Hepatocyte (in vitro differentiated cells): ENCODE data around the gene LINC00237. TPM values are rescaled to one million over a fixed set of nuclear protein-coding genes. Genes with fewer than 3 reads are reported as not detected.

Experiments
- DNase-seq: peaks from one replicate; pipeline ENCODE4 v3.0.0-alpha.2; 2016; ENCODE audit warnings: low spot score
- H2AFZ ChIP-seq: fragments of 200-600 bp; sonication (generic); 2 replicates; pipeline ENCODE4 v1.6.0; 2016; ENCODE audit warnings: antibody characterized with exemption, mild to moderate bottlenecking
- H3K27ac ChIP-seq: fragments of 200-600 bp; sonication (generic); 2 replicates; pipeline ENCODE4 v1.5.1; 2016; ENCODE audit warnings: mild to moderate bottlenecking
- H3K27me3 ChIP-seq: fragments of 200-600 bp; sonication (generic); 2 replicates; pipeline ENCODE4 v1.6.1; 2016
- H3K36me3 ChIP-seq: fragments of 200-600 bp; sonication (generic); replicated peaks from 2 replicates; pipeline ENCODE4 v1.5.1; 2016; ENCODE audit warnings: low read depth; ENCODE audit not compliant: insufficient read depth
- H3K4me1 ChIP-seq: fragments of 200-600 bp; sonication (generic); 2 replicates; pipeline ENCODE4 v1.5.1; 2016; ENCODE audit warnings: mild to moderate bottlenecking, moderate library complexity; ENCODE audit not compliant: insufficient read depth
- H3K4me2 ChIP-seq: fragments of 200-600 bp; sonication (generic); 2 replicates; pipeline ENCODE4 v1.6.0; 2016
- H3K4me3 ChIP-seq: fragments of 200-600 bp; sonication (generic); 2 replicates; pipeline ENCODE4 v1.5.1; 2016; ENCODE audit warnings: mild to moderate bottlenecking
- H3K79me2 ChIP-seq: fragments of 200-600 bp; sonication (generic); 2 replicates; pipeline ENCODE4 v1.6.0; 2017; ENCODE audit warnings: mild to moderate bottlenecking
- H3K9me2 ChIP-seq: fragments of 200-600 bp; sonication (generic); replicated peaks from 2 replicates; pipeline ENCODE4 v1.6.0; 2017; ENCODE audit warnings: mild to moderate bottlenecking; ENCODE audit not compliant: insufficient read depth
- H3K9me3 ChIP-seq: fragments of 200-600 bp; sonication (generic); 2 replicates; pipeline ENCODE4 v1.5.1; 2016; ENCODE audit warnings: low read depth, mild to moderate bottlenecking
- H4K20me1 ChIP-seq: fragments of 200-600 bp; sonication (generic); 2 replicates; pipeline ENCODE4 v1.6.0; 2016; ENCODE audit warnings: mild to moderate bottlenecking; ENCODE audit not compliant: insufficient read depth, poor library complexity, severe bottlenecking
- EZH2 ChIP-seq: fragments of 200-600 bp; sonication (generic); IDR thresholded peaks from 2 replicates; pipeline ENCODE4 v1.6.1; 2016; ENCODE audit warnings: antibody characterized with exemption, mild to moderate bottlenecking, borderline replicate concordance
- EZH2phosphoT487 ChIP-seq: fragments of 200-600 bp; sonication (generic); IDR thresholded peaks from one replicate; pipeline ENCODE4 v1.6.1; 2018; ENCODE audit warnings: antibody characterized with exemption, mild to moderate bottlenecking, low read depth, moderate library complexity; ENCODE audit not compliant: unreplicated experiment, severe bottlenecking
- WGBS: methylation state at CpG from one replicate; pipeline ENCODE4 v1.1.6; 2016; ENCODE audit warnings: low lambda C conversion rate; ENCODE audit errors: missing lambda C conversion rate; 5-methylcytosine and 5-hydroxymethylcytosine counted together
- polyA plus RNA-seq: library from polyadenylated mRNA; unstranded; fragments of >200 nt; fragmentation: Nextera tagmentation; extraction: Ambion mirVana; gene quantifications from 2 replicates; pipeline ENCODE4 v1.2.1, GENCODE V29; 2016
- total RNA-seq: library from RNA; depleted of rRNA; stranded (reverse); fragments of >200 nt; gene quantifications from 2 replicates; pipeline ENCODE4 v1.2.3, GENCODE V29; 2014
- TF ChIP-seq, protein P1 (sequence below): fragments of 200-600 bp; sonication (generic); IDR thresholded peaks from 2 replicates; pipeline ENCODE4 v1.5.1; 2016; ENCODE audit warnings: antibody characterized with exemption, mild to moderate bottlenecking; ENCODE audit not compliant: poor library complexity

LINC00237 gene
- total and polyA plus RNA-seq, 2 experiments from 2014 or later, result not detected

- H3K4me2 ChIP-seq, result no peak overlapping the region
- no peak overlapping the region for H2AFZ ChIP-seq
- WGBS, result 85% methylated on average over 3 of the region's 3 CpGs
- TF ChIP-seq EZH2, result no peak
- TF ChIP-seq EZH2phosphoT487, result no peak
- TF ChIP-seq, protein P1, sequence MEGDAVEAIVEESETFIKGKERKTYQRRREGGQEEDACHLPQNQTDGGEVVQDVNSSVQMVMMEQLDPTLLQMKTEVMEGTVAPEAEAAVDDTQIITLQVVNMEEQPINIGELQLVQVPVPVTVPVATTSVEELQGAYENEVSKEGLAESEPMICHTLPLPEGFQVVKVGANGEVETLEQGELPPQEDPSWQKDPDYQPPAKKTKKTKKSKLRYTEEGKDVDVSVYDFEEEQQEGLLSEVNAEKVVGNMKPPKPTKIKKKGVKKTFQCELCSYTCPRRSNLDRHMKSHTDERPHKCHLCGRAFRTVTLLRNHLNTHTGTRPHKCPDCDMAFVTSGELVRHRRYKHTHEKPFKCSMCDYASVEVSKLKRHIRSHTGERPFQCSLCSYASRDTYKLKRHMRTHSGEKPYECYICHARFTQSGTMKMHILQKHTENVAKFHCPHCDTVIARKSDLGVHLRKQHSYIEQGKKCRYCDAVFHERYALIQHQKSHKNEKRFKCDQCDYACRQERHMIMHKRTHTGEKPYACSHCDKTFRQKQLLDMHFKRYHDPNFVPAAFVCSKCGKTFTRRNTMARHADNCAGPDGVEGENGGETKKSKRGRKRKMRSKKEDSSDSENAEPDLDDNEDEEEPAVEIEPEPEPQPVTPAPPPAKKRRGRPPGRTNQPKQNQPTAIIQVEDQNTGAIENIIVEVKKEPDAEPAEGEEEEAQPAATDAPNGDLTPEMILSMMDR, result no peak
- no peaks in the 10 kb centered on the region for H4K20me1 ChIP-seq
- no peaks in the 10 kb centered on the region for H3K9me2 ChIP-seq
- no peaks in the 10 kb centered on the region for H3K27me3 ChIP-seq
- H3K36me3 ChIP-seq, result no peaks in the 10 kb centered on the region
- H3K27ac ChIP-seq, result no peak overlapping the region
- no peaks in the 10 kb centered on the region for H3K79me2 ChIP-seq
- H3K9me3 ChIP-seq, result no peaks in the 10 kb centered on the region
- no peak overlapping the region for H3K4me3 ChIP-seq
- no peaks in the 10 kb centered on the region for H3K4me1 ChIP-seq
- DNase-seq, result no peak
These were observed 30.1 kb downstream of the LINC00237 start for GRCh38 chr20:21076073-21076472.

DNA sequence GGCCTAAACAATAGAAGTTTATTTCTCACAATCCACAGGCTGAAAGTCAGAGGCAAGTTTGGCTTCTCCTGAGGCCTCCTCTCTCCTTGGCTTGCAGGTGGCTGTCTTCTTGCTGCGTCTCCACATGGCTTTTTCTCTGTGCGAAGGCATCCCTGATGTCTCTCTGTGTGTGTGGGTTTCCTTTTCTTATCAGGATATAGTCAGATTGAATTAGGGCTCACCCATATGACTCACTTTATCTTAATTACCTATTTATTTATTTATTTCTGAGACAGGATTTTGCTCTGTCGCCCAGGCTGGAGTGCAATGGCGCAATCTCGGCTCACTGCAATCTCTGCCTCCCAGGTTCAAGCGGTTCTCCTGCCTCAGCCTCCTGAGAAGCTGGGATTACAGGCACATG is 30.7 kb downstream of the LINC00237 start:
- no peak overlapping the region for H2AFZ ChIP-seq
- no peak for TF ChIP-seq EZH2
- 85% methylated on average over 6 of the region's 6 CpGs for WGBS

GRCh38 chr20:21074605-21075336 is 31.4 kb downstream of the LINC00237 start:
- Histone ChIP-seq H3K27ac (no peak overlapping the region), H3K79me2 (no peaks in the 10 kb centered on the region), H4K20me1 (no peaks in the 10 kb centered on the region), H2AFZ (no peak overlapping the region), H3K4me1 (no peaks in the 10 kb centered on the region), H3K9me3 (no peaks in the 10 kb centered on the region), H3K27me3 (no peaks in the 10 kb centered on the region), H3K36me3 (no peaks in the 10 kb centered on the region), H3K4me3 (no peak overlapping the region), H3K4me2 (no peak overlapping the region), H3K9me2 (no peaks in the 10 kb centered on the region)
- 89% methylated on average over 12 of the region's 12 CpGs for WGBS
- TF ChIP-seq, protein P1, result no peak
- TF ChIP-seq EZH2 (no peak), EZH2phosphoT487 (no peak)
- no peak for DNase-seq

More for the DNA sequence above, 30.7 kb downstream of the LINC00237 start:
- Histone ChIP-seq H3K27me3 (no peaks in the 10 kb centered on the region), H3K79me2 (no peaks in the 10 kb centered on the region), H3K4me1 (no peaks in the 10 kb centered on the region), H3K9me2 (no peaks in the 10 kb centered on the region), H3K4me3 (no peak overlapping the region), H3K4me2 (no peak overlapping the region), H4K20me1 (no peaks in the 10 kb centered on the region), H3K9me3 (no peaks in the 10 kb centered on the region), H3K27ac (no peak overlapping the region), H3K36me3 (no peaks in the 10 kb centered on the region)
- no peak for DNase-seq

GRCh38 chr20:21067255-21067654 is 38.9 kb downstream of the LINC00237 start:
- H3K4me1 ChIP-seq, result no peaks in the 10 kb centered on the region
- no peaks in the 10 kb centered on the region for H3K27me3 ChIP-seq
- no peak overlapping the region for H3K4me3 ChIP-seq
- no peaks in the 10 kb centered on the region for H3K79me2 ChIP-seq
- H3K4me2 ChIP-seq, result no peak overlapping the region
- H3K36me3 ChIP-seq, result no peaks in the 10 kb centered on the region
- TF ChIP-seq EZH2phosphoT487, result no peak
- TF ChIP-seq EZH2, result no peak
- TF ChIP-seq, protein P1, result no peak
- no peak overlapping the region for H3K27ac ChIP-seq
- DNase-seq, result no peak
- H3K9me3 ChIP-seq, result no peaks in the 10 kb centered on the region
- WGBS, result 67% methylated on average over 1 of the region's 1 CpG
- no peaks in the 10 kb centered on the region for H3K9me2 ChIP-seq
- no peaks in the 10 kb centered on the region for H4K20me1 ChIP-seq
- H2AFZ ChIP-seq, result no peak overlapping the region
